PFSK-1 (cell line): ENCODE measurements around the gene EFHD1.

Experiments
- FOXP2 ChIP-seq: optimal IDR thresholded peaks from 2 replicates; pipeline ENCODE3; 2011; ENCODE audit warnings: borderline replicate concordance, control low read depth, inconsistent platforms; ENCODE audit not compliant: insufficient read depth; ENCODE audit errors: extremely low read length, extremely low read depth
- POLR2AphosphoS5 ChIP-seq: IDR thresholded peaks from 2 replicates; pipeline ENCODE4 v1.6.1; 2012; ENCODE audit warnings: low read depth, mild to moderate bottlenecking, control low read depth, low read length, moderate library complexity
- SIN3A ChIP-seq: IDR thresholded peaks from 2 replicates; pipeline ENCODE4 v1.6.1; 2012; ENCODE audit warnings: mild to moderate bottlenecking, low read length, moderate library complexity, borderline replicate concordance; ENCODE audit not compliant: insufficient read depth
- TAF1 ChIP-seq: IDR thresholded peaks from 2 replicates; pipeline ENCODE4 v1.6.1; 2012; ENCODE audit warnings: low read length, control low read depth, borderline replicate concordance; ENCODE audit not compliant: insufficient read depth
- TF ChIP-seq, protein P1 (sequence below), 2 experiments: IDR thresholded peaks; 2 replicates each; pipeline versions ENCODE4 v1.6.1 to v1.8.0; 2011 to 2012; ENCODE audit warnings: low read depth in 2 of 2, low read length in 2 of 2, control low read depth in 1 of 2, inconsistent platforms in 1 of 2, mild to moderate bottlenecking in 1 of 2, moderate library complexity in 1 of 2; ENCODE audit not compliant: insufficient read depth in 1 of 2

EFHD1 gene

DNA sequence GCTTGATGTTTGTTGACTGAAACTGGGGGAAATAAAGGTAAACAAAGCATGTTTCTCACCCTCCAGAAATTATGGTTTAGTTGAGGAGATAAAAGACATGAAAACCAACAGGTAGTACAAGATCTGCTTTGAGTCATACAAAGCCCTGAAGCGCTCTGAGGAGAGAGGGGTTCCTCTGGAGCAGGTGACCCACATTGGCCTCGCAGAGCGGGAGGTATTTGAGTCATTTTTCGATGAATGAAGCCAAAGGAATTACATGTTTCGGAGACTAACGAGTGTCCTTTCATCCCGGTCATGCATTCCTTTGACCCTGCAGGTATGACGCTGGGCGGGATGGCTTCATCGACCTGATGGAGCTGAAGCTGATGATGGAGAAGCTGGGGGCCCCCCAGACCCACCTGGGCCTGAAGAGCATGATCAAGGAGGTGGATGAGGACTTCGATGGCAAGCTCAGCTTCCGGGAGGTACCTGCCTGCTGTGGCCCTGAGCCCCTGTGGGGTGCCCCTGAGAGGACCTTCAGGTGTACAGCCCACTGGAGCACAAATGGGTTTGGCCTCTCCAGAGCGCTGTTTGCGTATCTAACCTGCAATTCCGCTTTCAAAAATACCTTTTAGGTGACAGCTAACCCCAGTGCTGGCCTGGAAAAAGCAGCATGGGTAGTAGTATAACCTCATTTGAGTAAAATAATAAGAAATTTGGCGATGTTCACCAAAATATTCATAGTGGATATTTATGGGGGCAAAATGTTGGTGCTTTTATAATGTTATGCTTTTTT is 29.3 kb downstream of the EFHD1 start:
- TF ChIP-seq SIN3A (no peak), TAF1 (no peak), POLR2AphosphoS5 (no peak), FOXP2 (no peak)
- TF ChIP-seq, protein P1, sequence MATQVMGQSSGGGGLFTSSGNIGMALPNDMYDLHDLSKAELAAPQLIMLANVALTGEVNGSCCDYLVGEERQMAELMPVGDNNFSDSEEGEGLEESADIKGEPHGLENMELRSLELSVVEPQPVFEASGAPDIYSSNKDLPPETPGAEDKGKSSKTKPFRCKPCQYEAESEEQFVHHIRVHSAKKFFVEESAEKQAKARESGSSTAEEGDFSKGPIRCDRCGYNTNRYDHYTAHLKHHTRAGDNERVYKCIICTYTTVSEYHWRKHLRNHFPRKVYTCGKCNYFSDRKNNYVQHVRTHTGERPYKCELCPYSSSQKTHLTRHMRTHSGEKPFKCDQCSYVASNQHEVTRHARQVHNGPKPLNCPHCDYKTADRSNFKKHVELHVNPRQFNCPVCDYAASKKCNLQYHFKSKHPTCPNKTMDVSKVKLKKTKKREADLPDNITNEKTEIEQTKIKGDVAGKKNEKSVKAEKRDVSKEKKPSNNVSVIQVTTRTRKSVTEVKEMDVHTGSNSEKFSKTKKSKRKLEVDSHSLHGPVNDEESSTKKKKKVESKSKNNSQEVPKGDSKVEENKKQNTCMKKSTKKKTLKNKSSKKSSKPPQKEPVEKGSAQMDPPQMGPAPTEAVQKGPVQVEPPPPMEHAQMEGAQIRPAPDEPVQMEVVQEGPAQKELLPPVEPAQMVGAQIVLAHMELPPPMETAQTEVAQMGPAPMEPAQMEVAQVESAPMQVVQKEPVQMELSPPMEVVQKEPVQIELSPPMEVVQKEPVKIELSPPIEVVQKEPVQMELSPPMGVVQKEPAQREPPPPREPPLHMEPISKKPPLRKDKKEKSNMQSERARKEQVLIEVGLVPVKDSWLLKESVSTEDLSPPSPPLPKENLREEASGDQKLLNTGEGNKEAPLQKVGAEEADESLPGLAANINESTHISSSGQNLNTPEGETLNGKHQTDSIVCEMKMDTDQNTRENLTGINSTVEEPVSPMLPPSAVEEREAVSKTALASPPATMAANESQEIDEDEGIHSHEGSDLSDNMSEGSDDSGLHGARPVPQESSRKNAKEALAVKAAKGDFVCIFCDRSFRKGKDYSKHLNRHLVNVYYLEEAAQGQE (IDR thresholded peaks at IDR 0.05; ENCODE audit: insufficient read depth in 1 of 2, low read depth in 2 of 2, low read length in 2 of 2) = no peak

DNA sequence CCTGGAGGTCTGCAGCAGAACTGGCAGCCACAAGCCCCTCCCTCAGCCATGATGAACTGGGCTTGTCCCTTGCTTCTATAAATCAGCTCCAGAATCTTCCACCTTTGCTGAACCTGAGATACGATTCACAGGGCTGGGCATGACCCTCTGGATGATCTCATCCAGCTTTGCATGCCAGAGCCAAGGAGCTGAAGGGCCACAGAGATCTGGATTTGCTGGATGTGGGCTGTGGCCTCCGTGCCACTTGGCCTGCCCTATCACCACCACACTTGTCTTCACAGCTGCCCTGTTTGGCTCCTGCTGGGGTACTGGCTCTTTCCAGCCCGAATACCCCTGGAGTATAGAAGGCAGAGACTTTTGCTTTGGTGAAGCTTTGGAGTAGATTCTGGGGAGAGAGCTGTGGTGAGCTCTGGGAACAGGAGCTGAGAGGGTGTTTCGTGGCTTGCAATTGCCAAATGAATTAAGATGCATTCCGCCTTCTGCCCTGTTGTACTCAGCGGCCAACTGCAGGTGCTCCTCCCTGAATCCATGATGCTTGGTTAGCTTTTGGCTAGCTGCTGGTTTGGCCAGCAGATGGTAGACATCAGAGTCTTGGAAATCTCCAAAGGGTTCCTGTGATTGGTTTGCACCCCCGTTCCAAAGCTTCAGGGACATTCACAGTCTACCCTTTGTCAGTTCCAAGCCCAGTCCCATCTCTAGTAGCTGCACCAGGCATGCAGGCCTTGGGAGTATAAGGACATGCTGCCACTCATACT is 32.8 kb downstream of the EFHD1 start:
- TF ChIP-seq POLR2AphosphoS5 (no peak), SIN3A (no peak), FOXP2 (no peak), TAF1 (no peak)
- TF ChIP-seq, protein P1 (IDR thresholded peaks at IDR 0.05; ENCODE audit: insufficient read depth in 1 of 2, low read depth in 2 of 2, low read length in 2 of 2) = no peak

DNA sequence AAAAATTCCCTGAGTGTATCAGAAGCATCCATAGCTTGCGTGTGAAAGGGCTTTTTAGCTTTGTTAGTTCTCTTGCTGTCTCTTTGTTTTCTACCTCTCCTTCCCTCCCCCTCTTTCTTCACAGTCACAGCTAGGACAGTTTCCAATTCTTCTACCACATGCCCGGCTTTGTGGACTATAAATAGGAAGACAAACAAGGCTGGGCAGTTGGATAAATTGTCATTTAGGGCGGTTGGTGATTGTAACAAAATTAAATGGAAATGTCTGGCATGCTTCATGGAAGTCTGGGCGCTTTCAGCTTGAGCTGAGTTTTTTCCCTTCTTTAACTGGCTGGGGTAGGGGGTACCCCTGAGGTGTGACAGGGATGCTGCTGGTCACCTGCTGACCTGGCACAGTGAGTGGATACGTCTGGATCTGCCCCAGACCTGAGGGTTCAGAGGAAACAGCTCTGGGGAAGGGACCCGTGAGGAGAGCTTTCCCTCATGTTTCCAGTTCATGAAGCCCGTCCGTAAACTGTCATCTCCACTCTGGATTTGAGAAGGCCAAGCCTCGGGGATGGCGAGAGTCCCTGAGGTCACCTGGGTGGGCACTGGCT is 34.7 kb downstream of the EFHD1 start:
- no peak for TF ChIP-seq SIN3A
- TF ChIP-seq, protein P1 (IDR thresholded peaks at IDR 0.05; ENCODE audit: insufficient read depth in 1 of 2, low read depth in 2 of 2, low read length in 2 of 2) = no peak
- TF ChIP-seq POLR2AphosphoS5 = no peak

DNA sequence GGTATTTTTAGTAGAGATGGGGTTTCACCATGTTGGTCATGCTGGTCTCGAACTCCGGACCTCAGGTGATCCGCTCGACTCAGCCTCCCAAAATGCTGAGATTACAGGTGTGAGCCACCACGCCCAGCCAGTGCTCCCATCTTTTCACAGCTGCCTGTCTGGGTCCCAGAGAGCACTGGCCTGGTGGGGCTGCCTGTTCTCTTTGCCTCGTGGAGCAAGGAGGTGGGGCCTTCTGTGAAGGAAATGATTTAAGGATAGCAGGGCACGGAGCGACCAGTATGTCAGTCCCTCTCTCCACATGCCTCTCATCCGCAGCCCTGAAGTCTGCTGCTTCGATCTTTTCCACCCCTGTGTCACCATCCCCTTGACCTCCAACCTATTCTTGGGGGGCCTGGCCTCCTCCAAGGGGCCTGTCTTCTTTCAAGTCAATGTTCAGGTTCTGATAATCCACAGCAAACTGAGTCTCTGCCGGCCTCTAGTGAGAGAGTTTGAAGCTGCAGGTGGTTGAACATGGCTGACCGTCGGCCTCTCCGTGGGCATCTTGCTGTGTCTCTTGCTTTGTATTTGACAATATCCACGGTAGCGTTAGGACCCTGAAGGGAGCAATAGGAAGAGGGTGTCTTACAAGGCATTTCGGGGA is 35.5 kb downstream of the EFHD1 start:
- TF ChIP-seq, protein P1 (IDR thresholded peaks at IDR 0.05; ENCODE audit: insufficient read depth in 1 of 2, low read depth in 2 of 2, low read length in 2 of 2) = no peak
- no peak for TF ChIP-seq POLR2AphosphoS5
- no peak for TF ChIP-seq SIN3A
- no peak for TF ChIP-seq FOXP2
- TF ChIP-seq TAF1 = no peak
